EL (cell line): ENCODE measurements around the gene PACRG.

Source experiments
- DNase-seq: peaks from one replicate; pipeline ENCODE4 v3.0.0-alpha.2; 2016

PACRG gene

DNA sequence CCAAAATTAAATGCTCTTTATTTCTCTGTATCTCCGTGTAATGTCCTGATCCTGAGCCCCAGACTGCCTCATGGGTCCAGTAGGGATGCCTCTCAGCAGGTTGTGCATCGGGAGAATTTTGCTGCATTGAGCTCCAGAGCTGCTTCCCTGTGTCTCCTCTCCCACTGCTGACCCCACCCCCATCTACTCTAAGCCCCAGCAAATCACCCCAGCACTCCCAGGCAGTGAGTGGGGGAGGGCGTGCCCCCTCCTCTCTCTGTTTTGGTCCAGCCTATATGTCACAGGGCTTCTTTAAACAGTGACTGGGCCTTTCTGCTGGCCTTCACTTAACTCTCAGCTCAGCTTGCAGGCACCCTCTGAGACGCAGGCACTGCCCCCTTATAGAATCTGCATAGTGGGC is 458.0 kb downstream of the PACRG start:
- DNase-seq: no peak

DNA sequence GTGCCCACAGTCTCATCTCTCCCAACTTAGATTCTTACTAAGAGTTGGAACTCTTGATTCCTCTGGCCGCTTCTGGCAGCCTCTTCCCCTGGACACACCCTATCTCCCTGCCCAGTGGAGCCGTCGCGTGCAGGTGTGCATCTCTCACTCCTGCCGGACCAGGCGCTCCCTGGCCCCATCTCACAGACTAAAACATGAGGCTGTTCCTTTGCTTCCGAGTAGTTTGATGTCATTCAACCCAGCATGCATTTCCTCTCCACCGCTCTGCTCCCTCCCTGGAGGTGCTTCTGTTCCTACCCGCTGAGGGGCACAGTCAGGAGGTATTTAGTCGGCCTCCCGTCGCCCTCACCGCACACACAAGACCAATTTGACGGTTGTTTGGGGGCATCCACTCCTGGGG is 458.8 kb downstream of the PACRG start:
- no peak for DNase-seq

DNA sequence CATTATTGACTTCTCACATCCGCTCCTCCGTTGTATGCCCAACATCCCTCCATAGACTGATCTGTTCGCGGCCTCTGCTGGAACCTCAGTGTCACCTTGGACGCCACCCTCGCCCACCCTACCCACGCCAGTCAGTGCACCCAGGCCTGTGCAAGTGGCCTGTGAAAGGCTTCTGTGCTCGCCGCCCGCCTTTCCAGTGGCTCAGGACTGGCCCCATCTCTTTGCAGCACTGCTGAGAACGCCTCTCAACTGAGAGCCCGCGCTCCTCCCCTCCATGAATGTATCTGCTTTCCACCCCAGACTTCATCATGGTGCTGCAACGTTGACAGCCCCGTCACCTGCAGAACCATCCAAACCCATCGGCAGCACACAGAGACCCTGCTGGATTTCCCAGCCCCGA is 459.4 kb downstream of the PACRG start:
- DNase-seq: no peak

DNA sequence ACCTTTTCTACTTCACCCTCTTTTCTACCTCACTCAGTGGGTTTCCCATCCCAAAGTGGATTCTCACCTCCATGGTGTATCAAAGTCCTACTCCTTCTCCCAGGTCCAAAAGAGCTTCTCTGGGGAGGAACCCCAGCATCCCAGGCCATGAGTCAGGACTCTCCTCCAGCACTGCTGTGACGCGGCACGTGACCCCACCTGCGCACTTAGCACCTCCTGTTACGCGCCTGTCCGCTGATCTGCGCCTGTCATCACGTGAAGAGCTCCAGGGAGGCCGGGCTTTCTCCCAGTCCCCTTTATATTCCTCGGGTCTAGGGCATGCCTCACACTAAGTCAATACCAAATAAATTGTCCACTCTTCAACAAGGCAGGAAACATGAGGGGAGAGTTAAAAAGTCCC is 459.8 kb downstream of the PACRG start:
- DNase-seq: no peak

DNA sequence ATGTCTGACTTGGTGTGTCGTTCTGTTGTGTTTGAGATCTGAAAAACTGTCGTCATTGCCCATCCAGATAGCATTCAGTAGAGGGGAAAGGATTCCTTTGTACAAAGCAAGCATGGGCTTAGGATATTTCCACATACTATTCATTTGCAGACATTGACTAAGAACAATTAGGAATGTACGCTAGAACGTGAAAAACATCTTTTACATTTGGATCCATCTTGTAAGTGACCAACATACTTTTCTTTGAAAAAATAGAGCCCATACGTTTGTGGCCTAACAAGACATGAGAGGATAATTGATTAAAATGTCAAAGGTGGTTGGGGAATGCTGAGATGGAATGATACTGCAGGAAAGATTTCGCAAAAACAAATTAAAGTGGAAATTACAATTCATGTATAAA is 461.0 kb downstream of the PACRG start:
- DNase-seq: no peak

DNA sequence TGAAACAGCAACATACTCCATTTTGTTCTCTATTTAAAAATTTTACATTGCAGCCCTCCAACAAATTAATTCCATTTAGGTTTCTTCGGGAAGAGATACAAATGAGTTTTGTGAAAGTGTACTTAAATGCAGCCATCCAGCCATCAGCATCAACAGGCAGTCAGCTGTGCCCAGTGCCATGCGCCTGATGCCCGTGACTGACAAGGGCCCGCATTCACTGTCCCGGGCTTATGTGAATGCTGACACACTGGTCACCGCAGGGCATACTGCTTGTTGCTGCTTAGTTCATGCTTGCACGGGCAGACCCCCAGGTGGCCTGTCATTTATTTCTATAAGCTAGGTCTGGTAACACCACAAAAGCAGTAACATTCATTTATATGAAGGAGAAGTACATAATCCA is 461.8 kb downstream of the PACRG start:
- no peak for DNase-seq

DNA sequence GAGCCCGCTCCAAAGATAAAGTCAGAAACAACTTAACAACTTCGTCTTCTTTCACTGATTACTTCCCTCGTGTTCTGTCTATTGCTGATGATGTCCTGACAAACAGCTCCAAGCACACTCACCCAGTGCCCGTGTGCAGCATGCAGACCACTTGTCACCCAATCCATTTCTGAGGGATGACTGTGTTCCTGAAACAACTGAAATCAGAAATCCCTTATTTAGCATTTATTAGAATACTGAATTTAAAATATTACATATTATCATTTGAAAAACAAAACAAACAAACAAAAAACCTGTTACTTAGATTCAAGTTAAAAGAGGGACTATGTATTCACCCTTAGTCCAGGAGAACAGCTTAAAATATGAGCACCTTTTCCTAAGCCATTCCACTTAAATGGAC is 463.0 kb downstream of the PACRG start:
- no peak for DNase-seq

DNA sequence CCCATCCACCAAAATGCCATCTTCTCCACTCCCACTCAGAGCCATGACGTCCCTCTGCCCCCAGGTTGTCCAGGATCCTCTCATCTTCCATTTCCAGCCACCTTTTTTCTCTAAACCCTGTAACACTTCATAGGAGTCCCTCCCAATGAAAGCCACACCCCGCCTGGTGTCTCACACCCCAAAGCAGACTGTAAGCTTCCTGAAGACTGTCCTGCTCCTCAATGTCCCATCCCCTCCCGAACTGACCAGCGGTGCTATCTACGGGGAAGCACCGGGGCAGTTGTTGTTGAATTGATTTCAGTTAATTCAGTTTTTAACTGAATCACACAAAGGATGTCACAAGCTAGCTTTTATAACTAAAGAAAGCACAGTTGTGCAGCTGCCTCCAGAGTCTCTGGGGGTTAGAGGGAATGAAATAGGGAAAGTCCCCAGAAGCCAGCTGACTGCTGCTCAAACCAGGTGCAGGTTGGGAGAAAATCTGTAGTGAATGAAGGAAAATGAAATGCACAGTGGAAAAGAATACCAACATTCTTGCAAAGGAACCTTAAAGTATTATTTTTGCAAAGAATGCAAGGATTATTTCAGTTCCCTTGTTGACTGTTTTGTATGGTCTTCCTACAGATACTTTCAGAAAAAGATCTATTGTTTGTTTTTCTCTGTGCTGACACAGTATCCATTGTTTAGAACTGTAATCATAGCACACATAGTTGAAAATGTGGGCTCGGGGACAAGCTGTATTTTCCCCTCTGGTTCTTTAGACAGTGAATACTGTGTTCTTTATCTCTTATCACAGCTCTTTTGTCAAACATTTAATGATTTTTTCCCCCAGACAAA is 464.1 kb downstream of the PACRG start:
- no peak for DNase-seq

DNA sequence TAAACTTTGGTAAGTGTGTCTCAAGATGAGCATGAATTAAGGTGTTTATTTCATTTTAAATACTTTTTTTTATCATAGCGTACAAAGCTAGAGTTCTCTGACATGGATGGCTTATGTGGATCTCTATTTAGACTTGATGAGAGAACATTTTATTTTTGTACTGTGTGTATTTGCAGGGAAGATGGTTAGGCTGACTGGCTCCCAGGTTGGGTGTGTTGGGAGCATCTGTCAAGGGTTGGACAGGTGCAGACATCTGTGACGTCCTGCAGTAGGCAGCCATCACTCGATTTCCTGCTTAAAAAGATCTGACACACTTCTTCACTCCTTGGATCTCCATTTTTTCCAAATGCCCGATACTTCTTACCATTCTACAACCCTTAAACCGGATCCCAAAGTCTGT is 464.8 kb downstream of the PACRG start:
- no peak for DNase-seq

DNA sequence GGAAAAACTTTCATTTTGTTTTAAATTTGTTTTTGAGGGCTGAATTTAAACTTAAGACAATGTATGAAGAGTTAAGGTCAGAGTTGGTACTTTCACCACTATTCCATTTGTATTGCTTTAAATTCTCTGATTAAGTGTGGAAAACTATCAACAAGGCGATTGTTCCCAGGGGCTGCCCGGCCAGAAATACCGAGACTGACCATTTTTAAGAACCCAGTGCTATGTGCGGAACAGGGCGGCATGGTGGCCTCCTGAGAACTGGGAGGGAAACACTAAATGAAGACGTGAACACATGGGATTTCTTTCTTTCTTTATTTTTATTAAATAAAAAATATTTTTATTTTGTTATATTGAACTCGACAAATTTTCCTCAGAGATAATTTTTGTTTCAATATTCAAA is 465.6 kb downstream of the PACRG start:
- DNase-seq: no peak

DNA sequence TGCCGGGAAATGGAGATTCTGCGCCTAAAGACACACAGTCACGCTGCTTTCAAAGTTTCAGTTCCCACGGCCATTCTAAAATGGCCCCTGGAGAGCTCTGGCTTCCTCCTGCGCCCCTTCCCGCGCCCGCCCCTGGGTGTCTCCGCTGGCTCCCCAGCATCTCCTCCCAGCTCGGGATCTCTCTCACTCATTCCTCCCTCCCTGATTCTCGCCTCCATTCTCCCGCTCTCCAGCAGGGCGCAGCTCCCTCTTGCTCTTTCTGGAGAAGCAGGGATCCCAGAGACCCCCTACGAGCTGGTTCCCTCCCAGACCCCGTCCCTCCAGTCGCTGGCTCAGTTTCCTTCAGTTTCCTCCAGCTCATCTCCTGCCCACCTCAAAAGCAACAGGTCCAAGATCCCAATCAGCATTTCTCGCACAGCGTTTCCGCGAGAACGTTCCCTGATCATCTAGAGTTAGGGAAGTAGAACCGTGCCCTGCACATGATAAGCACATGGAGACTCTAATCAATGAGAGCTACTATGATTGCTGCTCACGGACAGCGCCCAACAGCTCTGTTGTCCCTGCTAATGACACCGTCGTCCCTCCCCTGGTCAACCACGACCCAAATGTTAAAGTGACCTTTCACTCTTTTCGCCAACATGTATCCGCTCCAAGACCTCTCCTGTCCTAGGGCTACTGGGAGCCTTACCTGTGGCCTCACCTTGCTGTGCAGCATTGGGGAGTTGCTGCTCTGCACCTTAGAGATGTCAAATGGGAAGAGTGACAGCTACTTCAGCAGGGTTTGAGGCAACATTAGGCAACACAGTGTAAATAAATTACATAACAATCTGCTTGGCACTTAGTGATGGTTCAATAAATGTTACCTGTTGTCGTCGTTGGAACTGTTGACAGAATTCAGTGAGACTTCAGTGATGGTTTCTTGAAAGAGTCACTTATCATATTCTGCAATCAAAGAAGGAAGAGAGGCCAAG is 468.2 kb downstream of the PACRG start:
- no peak for DNase-seq

DNA sequence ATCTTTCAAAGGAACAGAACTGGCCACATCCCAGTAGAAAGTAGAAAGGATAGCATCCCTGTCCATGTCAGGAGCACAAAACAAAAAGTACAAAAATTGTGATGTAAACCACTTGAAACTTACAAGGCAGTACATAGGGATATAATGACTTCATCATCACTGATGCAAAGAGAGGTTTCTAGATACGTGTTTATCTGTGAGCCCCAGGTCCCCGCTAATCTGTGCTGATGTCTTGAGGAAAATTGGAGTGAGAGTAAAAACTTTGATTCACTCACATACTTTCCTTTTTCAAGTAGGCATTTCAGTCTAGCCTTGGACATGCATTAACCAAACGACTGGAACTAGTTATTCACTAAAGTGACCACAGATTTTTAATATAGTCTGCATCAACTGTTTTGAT is 470.1 kb downstream of the PACRG start:
- no peak for DNase-seq

DNA sequence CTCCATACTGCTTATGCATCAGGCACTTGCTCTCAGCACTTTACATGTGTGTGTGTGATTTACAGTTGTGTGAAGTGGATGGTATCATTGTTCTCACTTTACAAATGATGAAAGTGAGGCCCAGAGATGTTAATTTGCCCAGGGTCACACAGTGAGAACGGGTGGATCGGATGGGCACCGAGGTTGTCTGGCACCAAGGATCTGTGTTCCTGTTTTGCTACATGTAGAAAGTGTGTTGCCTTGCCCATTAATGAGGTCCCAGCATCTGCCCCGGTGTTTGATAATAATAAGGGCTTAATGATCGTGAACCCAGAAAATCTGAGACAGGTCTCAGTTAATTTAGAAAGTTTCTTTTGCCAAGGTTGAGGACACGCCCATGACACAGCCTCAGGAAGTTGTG is 470.6 kb downstream of the PACRG start:
- no peak for DNase-seq

DNA sequence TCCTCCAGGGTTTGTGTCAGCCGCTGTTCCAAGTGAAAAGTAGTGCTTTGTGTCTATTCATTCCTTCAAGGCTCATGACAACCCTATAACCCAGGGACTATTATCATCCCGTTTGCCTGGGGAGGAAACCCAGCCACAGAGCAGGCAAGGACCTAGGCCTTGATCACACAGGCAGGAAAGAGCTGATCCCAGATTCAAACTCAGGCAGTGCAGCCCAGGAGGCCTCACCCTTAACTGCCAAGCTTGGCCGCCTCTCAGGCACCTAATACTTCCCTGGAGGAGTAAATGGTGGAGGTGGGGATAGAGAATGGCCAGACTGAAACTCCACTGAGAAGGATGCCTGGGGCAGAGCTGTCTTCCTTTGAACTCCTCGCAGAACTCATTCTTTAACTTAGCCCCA is 471.6 kb downstream of the PACRG start:
- DNase-seq: no peak

DNA sequence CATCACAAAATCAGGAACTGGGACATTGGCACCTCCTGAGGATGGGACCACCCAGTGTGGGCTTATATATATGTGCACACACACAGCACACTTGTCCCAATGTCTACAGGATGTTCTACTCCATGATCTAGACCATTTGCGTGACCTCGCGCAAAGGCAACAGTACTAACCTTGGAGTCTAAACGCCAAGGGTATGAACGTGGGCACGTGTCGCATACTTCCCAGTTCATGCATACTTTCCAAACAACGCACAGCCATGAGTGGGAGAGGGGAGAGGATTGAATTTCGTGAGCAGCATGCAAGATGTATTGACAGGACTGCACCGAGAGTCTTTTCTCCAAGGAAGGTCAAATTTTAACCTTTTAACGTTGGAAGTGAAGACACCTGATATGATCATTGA is 472.5 kb downstream of the PACRG start:
- DNase-seq: no peak

DNA sequence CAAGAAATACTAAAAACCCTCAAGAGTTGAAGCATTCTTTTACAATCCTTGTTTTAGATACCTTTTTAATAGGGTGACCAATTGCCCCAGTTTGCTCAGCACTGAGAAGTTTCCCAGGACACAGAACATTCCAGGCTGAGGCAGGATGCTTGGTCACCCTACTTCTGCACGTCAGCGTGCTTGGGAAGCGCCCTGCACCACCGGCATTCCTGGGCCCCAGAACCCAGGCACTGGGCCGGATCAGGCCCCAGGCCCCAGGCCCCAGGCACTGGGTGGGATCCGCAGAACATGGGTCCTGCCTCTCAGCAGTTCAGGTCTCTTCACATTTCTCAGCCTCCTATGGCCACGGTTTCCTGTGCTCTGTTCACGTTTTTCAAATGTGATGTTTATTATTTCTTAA is 472.9 kb downstream of the PACRG start:
- no peak for DNase-seq

DNA sequence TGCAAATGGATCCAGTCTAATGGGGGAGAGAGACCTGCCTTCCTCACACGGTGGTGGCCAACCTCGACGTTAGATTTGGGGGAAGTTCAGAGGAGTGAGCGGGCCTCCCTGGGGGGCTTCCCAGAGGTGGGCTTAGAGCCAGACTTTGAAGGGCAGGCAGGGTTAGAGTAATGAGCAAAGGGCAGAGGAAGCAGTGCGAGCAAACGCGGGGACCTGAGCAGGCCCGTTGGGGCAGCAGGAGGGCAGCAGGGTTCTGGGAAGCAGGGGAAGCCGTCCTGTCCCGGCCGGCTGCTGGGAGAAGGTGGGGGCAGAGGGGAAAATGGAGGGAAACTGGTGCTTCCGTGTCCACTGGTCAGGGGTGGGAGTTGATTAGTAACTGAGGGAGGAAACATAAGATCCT is 474.1 kb downstream of the PACRG start:
- DNase-seq: no peak

DNA sequence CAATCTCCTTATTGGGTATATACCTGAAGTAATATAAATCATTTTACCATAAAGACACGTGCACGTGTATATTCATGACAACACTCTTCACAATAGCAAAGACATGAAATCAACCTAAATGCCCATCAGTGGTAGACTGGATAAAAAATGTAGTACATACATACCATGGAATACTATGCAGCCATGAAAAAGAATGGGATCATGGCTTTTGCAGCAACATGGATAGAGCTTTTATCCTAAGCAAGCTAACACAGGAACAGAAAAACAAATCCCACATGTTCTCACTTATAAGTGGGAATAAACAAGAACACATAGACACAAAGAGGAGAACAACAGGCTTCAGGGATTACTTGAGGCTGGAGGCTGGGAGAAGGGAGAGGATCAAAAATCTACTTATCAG is 478.4 kb downstream of the PACRG start:
- DNase-seq: no peak

DNA sequence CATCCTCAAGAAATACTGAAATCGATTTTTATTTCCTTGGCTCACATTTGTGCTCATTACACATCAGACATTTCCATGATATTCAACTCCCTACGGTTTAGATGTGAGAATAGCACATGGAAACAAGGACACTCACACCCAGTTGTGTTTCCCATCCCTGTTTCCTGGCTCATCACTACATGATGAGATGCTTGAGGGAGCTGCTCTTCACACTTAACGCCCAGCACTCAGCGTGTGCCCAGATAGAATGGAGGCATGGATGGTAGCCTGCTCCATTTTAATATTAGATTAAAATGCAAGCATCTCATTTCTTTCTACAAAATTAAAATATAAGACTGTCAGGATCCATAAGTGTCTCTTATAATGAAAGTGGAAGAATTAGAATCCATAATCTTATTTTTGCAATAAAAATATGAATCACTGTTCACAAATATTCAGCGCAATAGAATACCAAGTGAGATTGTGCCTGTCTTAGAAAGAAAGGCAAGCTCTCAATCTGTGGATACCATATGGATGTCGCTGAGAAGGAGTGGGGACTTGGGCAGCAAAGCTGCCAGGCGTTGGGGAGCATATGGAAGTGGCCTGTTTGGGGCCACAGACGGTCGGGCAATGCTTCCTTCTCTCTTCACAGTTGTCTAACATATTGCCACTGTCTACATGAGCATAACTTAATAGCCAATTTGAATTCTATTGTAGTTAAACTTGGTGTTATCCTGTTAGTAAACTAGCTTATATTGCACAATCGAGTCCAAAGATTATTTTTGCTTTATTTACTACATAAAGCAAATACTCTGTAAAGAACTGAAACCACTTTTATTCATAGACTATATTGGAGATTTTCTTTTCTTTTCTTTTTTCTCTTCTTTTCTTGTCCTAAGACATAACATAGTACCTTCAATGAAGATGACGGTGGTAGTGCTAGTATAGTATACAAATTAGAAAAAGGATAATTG is 479.9 kb downstream of the PACRG start:
- DNase-seq: no peak

DNA sequence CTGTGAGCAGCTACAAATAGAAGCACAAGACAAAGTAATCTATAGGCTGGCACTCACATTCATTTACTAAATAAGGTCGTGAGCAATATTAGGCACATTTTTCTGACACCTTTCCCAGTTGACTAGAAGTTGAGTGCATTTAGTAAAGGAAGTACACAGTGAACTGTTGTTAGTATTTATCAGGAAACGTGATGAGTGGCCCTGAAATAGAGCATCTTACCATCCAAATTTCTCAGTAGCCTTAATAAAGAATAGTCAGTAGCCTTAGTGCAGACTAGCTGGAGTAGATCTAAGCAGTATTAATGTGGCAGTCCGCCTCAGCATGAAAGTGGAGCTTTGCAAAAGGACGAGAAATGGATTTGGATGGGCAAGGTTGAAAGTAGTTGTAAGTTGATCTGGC is 481.2 kb downstream of the PACRG start:
- DNase-seq: no peak

DNA sequence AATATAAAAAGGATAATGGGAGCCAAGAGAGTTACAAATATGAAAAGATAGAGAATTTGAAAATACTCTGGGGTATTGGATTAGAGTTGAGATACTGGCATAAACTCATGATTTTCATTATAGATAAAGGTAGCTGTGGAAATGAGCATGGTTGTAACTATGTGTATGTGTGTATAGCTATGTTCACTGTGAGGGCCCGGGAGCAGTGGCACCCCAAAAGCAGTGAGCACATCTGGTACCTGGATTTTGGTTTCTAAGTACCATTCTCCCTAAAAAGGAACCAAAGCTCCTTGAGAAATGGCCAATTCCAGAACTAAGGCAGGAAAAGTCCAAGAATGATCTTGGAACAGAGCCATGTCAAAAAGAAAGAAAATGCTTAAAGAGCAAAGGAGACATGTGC is 484.3 kb downstream of the PACRG start:
- no peak for DNase-seq

DNA sequence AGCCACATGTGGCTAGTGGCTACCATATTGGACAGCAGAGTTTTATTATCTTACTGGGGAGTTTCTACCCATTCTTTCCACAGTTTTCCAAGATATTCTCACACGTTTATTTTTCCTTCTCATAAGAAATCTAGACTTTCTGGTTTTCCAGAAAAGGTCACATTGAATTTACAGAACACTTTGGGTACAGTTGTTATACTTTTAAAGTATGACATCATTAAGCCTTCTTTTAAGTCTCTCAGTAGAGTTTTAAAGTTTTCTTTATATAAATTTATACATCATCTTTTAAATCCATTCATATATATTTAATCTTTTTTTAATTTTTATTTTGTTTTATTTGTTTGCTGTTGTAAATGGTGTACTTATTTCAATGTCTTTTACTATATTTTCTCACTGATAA is 486.5 kb downstream of the PACRG start:
- no peak for DNase-seq

DNA sequence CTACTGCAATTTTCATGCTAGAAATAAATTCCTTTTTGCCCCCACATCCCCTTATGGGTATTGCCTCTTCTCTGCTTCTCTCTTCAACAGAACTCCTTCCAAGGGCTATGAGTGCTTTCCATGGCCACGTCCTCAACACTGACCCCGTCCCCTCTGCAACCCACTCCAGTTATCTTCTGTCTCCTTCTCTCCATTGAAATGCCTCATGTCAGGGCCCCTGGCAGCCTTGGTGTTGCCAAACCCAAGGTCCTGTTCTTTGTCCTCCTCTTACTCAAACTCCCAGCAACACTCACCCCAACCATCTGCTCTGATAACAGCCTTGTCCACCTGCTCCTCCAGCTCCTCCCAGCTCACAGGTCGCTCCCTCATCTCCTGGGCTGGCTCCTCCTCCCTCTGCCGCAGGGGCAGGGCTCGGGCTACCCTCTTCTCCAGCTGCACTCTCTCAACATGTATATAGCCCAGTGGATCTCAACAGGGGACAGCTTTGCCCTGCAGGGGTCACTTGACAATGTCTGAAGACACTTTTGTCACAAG is 490.7 kb downstream of the PACRG start:
- DNase-seq: no peak
